HEK293 (cell line): ENCODE measurements around the gene ABCC3.

Experiments
- CTCF ChIA-PET: fragments of 350-600 bp; formaldehyde crosslinking; extraction: SDS; loops from one replicate; lab custom pipeline; 2021; ENCODE audit warnings: antibody characterized with exemption; lab: Yijun Ruan, JAX
- POLR2A ChIA-PET: fragments of 300-600 bp; formaldehyde crosslinking; extraction: SDS; loops from one replicate; lab custom pipeline; 2020; ENCODE audit warnings: antibody characterized with exemption, inconsistent platforms; lab: Yijun Ruan, JAX
- H3K27ac ChIP-seq: fragments of 200-500 bp; sonication (Bioruptor generic); 2 replicates; pipeline ENCODE4 v1.5.1; 2014; ENCODE audit warnings: low read depth, low read length, control low read depth, inconsistent platforms; ENCODE audit errors: extremely low read depth
- H3K36me3 ChIP-seq, 2 experiments: fragments of 200-500 bp in 1 of 2; sonication (Bioruptor generic) in 1 of 2; 1 replicate in 1 of 2; 2 replicates in 1 of 2; pipeline ENCODE4 v1.5.1; 2014 to 2017; ENCODE audit warnings: inconsistent platforms in 2 of 2, low read length in 2 of 2; ENCODE audit not compliant: control insufficient read depth in 2 of 2, insufficient read depth in 1 of 2
- H3K4me1 ChIP-seq: fragments of 200-500 bp; sonication (Bioruptor generic); 2 replicates; pipeline ENCODE4 v1.5.1; 2014; ENCODE audit warnings: mild to moderate bottlenecking, low read length, inconsistent platforms; ENCODE audit not compliant: control insufficient read depth, insufficient read depth
- H3K4me3 ChIP-seq: 2 replicates; pipeline ENCODE4 v1.5.1; 2011; ENCODE audit warnings: low read depth, mild to moderate bottlenecking, control low read depth, low read length, moderate library complexity
- H3K9me3 ChIP-seq: fragments of 200-500 bp; sonication (Bioruptor generic); 2 replicates; pipeline ENCODE4 v1.5.1; 2014; ENCODE audit warnings: low read depth, low read length, inconsistent platforms; ENCODE audit not compliant: control insufficient read depth, insufficient read depth
- BCL11A ChIP-seq: fragments of 450-650 bp; formaldehyde crosslinking; IDR thresholded peaks from 2 replicates; pipeline ENCODE4 v1.5.1; 2016; ENCODE audit warnings: low read depth, missing biosample characterization, missing genetic modification characterization
- BCL11B ChIP-seq: fragments of 450-650 bp; formaldehyde crosslinking; IDR thresholded peaks from 2 replicates; pipeline ENCODE4 v1.5.1; 2016; ENCODE audit warnings: low read depth, missing biosample characterization, missing genetic modification characterization
- GLI2 ChIP-seq: fragments of 450-650 bp; formaldehyde crosslinking; IDR thresholded peaks from 2 replicates; pipeline ENCODE4; 2017; ENCODE audit warnings: missing biosample characterization, missing genetic modification characterization, low read depth, borderline replicate concordance
- GLI4 ChIP-seq: fragments of 450-650 bp; formaldehyde crosslinking; IDR thresholded peaks from 2 replicates; pipeline ENCODE4 v1.5.1; 2016; ENCODE audit warnings: missing biosample characterization, missing genetic modification characterization
- GLIS2 ChIP-seq: fragments of 450-650 bp; formaldehyde crosslinking; IDR thresholded peaks from 2 replicates; pipeline ENCODE4 v1.5.1; 2016; ENCODE audit warnings: missing biosample characterization, missing genetic modification characterization
- KLF9 ChIP-seq: fragments of 450-650 bp; formaldehyde crosslinking; IDR thresholded peaks from 2 replicates; pipeline ENCODE4 v1.5.1; 2016; ENCODE audit warnings: missing biosample characterization, missing genetic modification characterization, low read depth
- OSR2 ChIP-seq: fragments of 450-650 bp; formaldehyde crosslinking; IDR thresholded peaks from 2 replicates; pipeline ENCODE4 v1.5.1; 2016; ENCODE audit warnings: missing biosample characterization, missing genetic modification characterization
- ZBTB1 ChIP-seq: fragments of 450-650 bp; formaldehyde crosslinking; IDR thresholded peaks from 2 replicates; pipeline ENCODE4 v1.5.1; 2016; ENCODE audit warnings: missing biosample characterization, missing genetic modification characterization
- ZIC2 ChIP-seq: fragments of 450-650 bp; formaldehyde crosslinking; IDR thresholded peaks from 2 replicates; pipeline ENCODE4 v1.5.1; 2016; ENCODE audit warnings: missing biosample characterization, missing genetic modification characterization
- ZNF37A ChIP-seq: fragments of 450-650 bp; IDR thresholded peaks from 2 replicates; pipeline ENCODE4 v1.5.1; 2018; ENCODE audit warnings: missing biosample characterization, missing genetic modification characterization
- ZNF423 ChIP-seq: fragments of 450-650 bp; formaldehyde crosslinking; IDR thresholded peaks from 2 replicates; pipeline ENCODE4 v1.5.1; 2016; ENCODE audit warnings: missing biosample characterization, missing genetic modification characterization
- ZNF501 ChIP-seq: fragments of 450-650 bp; formaldehyde crosslinking; IDR thresholded peaks from 2 replicates; pipeline ENCODE4 v1.5.1; 2016; ENCODE audit warnings: missing biosample characterization, missing genetic modification characterization
- ZNF510 ChIP-seq: fragments of 450-650 bp; formaldehyde crosslinking; IDR thresholded peaks from 2 replicates; pipeline ENCODE4 v1.5.1; 2018; ENCODE audit warnings: mild to moderate bottlenecking, missing genetic modification characterization, missing biosample characterization; ENCODE audit not compliant: insufficient replicate concordance
- ZNF514 ChIP-seq: fragments of 450-650 bp; formaldehyde crosslinking; IDR thresholded peaks from 2 replicates; pipeline ENCODE4 v1.5.1; 2016; ENCODE audit warnings: missing biosample characterization, missing genetic modification characterization
- ZNF664 ChIP-seq: fragments of 450-650 bp; formaldehyde crosslinking; IDR thresholded peaks from 2 replicates; pipeline ENCODE4 v1.5.1; 2016; ENCODE audit warnings: missing biosample characterization, missing genetic modification characterization
- ZNF768 ChIP-seq: fragments of 450-650 bp; formaldehyde crosslinking; IDR thresholded peaks from 2 replicates; pipeline ENCODE4 v1.5.1; 2018; ENCODE audit warnings: missing biosample characterization, mild to moderate bottlenecking, missing genetic modification characterization
- ZNF785 ChIP-seq: fragments of 450-650 bp; formaldehyde crosslinking; IDR thresholded peaks from 2 replicates; pipeline ENCODE4 v1.5.1; 2016; ENCODE audit warnings: missing biosample characterization, missing genetic modification characterization
- TF ChIP-seq, protein P1 (sequence below): fragments of 450-650 bp; formaldehyde crosslinking; IDR thresholded peaks from 2 replicates; pipeline ENCODE4 v1.5.1; 2017; ENCODE audit warnings: missing biosample characterization, missing genetic modification characterization
- TF ChIP-seq, protein P2 (sequence below): fragments of 450-650 bp; formaldehyde crosslinking; IDR thresholded peaks from 2 replicates; pipeline ENCODE4 v1.5.1; 2017; ENCODE audit warnings: missing biosample characterization, missing genetic modification characterization

Gene ABCC3

GRCh38 chr17:50662632-50663225 is 28.0 kb downstream of the ABCC3 start (continued):
- TF ChIP-seq ZNF501 (tag by site-specific recombination) (no peak), GLI4 (no peak), GLI2 (tag by site-specific recombination) (no peak), ZNF510 (tag by site-specific recombination) (no peak)

GRCh38 chr17:50663812-50664374 is 29.2 kb downstream of the ABCC3 start:
- H3K36me3 ChIP-seq = no peaks in the 10 kb centered on the region
- ChIA-PET CTCF (no interaction called here), POLR2A (no interaction called here)
- no peak overlapping the region for H3K27ac ChIP-seq
- H3K4me1 ChIP-seq = no peaks in the 10 kb centered on the region; the same call in 1 of the 2 replicates
- H3K4me3 ChIP-seq = no peak overlapping the region
- TF ChIP-seq ZIC2 (no peak), GLIS2 (tag by site-specific recombination) (no peak), ZNF37A (tag by site-specific recombination) (no peak), ZBTB1 (tag by site-specific recombination) (no peak), ZNF664 (no peak), BCL11B (tag by site-specific recombination) (no peak), OSR2 (tag by site-specific recombination) (no peak)
- TF ChIP-seq, protein P1, sequence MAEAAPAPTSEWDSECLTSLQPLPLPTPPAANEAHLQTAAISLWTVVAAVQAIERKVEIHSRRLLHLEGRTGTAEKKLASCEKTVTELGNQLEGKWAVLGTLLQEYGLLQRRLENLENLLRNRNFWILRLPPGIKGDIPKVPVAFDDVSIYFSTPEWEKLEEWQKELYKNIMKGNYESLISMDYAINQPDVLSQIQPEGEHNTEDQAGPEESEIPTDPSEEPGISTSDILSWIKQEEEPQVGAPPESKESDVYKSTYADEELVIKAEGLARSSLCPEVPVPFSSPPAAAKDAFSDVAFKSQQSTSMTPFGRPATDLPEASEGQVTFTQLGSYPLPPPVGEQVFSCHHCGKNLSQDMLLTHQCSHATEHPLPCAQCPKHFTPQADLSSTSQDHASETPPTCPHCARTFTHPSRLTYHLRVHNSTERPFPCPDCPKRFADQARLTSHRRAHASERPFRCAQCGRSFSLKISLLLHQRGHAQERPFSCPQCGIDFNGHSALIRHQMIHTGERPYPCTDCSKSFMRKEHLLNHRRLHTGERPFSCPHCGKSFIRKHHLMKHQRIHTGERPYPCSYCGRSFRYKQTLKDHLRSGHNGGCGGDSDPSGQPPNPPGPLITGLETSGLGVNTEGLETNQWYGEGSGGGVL (tag by site-specific recombination) = no peak
- TF ChIP-seq, protein P2, sequence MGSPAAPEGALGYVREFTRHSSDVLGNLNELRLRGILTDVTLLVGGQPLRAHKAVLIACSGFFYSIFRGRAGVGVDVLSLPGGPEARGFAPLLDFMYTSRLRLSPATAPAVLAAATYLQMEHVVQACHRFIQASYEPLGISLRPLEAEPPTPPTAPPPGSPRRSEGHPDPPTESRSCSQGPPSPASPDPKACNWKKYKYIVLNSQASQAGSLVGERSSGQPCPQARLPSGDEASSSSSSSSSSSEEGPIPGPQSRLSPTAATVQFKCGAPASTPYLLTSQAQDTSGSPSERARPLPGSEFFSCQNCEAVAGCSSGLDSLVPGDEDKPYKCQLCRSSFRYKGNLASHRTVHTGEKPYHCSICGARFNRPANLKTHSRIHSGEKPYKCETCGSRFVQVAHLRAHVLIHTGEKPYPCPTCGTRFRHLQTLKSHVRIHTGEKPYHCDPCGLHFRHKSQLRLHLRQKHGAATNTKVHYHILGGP (tag by site-specific recombination) = no peak
- H3K9me3 ChIP-seq = no peaks in the 10 kb centered on the region

DNA sequence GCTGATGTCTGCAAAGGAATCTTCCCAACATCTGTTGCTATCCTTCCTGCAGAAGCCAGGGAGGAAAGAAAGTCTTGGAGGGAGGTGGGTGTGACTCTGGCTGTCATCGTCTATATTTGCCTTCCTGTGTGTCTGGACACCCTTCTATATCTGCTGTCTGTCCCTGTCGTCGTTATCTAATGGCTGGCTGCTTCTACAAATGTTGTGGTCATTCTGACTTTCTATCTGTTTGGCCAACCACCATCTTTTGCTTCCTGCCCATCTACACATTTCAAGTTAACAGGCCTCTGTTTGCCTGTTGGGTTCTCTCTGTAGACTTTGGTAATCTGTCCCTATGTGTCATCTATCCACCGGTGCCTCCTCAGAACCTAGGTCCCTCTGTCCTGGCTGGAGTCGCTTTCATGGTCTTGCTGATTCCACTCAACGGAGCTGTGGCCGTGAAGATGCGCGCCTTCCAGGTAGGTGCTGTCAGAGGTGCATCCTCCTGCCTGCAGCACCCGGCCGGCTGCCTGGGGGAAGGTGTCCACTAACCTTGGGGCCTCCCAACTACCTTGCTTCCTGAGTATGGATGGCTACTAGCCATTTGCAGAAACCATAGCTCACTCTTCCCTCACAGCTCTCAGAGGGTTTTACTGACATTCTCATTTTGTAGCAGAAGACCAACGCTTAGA is 30.2 kb downstream of the ABCC3 start:
- H3K27ac ChIP-seq = no peak overlapping the region
- ChIA-PET CTCF (interaction anchor here (0.6 to 0.7 kb wide), 2 partner anchors 27 to 863 kb away, joined by 3 read pairs; no protein-coding TSS in a partner anchor), POLR2A (interaction anchor here (0.6 kb wide), 2 partner anchors 19 to 290 kb away, joined by 3 to 5 read pairs; no protein-coding TSS in a partner anchor)
- H3K4me1 ChIP-seq = no peaks in the 10 kb centered on the region; the same call in 1 of the 2 replicates
- H3K9me3 ChIP-seq = no peaks in the 10 kb centered on the region
- no peaks in the 10 kb centered on the region for H3K36me3 ChIP-seq
- 0 out of 2 replicates have a peak, but pooled peaks have one; percentile 14 for TF ChIP-seq KLF9 (tag by site-specific recombination)
- no peak for TF ChIP-seq ZNF514 (tag by site-specific recombination)
- TF ChIP-seq ZNF785 = no peak
- no peak for TF ChIP-seq ZNF768 (tag by site-specific recombination)
- TF ChIP-seq ZNF423 (tag by site-specific recombination) = no peak
- TF ChIP-seq BCL11A (tag by site-specific recombination) = no peak
- no peak overlapping the region for H3K4me3 ChIP-seq
